Measurements from ENCODE around the gene XDH. TPM values are rescaled to one million over a fixed set of nuclear protein-coding genes. Genes with fewer than 3 reads are reported as not detected.

Gene XDH
- polyA plus RNA-seq, 1 donor, result not detected

- DNase-seq (ENCODE audit: low read depth), result no peak
Observed at GRCh38 chr2:31365834-31366505, 48.6 kb downstream of the XDH start.

DNA sequence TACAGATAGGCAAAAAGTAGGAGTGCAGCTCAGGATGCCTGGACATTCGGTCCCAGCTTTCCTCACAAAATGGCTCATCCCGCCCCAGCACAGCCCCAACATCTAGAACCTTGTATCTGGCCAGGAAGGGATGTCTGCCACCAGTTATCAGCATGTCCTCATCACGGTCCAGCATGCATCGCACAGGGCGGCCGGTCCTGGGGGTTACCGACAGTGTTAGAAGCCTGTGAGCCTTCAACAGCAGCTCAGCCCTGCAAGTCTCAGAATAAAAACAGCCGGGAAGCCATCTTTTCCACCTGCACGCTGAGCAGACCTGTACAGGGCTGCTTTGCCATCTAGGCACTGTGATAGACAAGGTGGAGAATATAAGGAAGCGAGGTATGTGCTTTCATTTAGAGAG lies 49.2 kb downstream of the XDH start:
- no peak for DNase-seq (ENCODE audit: low read depth)

DNA sequence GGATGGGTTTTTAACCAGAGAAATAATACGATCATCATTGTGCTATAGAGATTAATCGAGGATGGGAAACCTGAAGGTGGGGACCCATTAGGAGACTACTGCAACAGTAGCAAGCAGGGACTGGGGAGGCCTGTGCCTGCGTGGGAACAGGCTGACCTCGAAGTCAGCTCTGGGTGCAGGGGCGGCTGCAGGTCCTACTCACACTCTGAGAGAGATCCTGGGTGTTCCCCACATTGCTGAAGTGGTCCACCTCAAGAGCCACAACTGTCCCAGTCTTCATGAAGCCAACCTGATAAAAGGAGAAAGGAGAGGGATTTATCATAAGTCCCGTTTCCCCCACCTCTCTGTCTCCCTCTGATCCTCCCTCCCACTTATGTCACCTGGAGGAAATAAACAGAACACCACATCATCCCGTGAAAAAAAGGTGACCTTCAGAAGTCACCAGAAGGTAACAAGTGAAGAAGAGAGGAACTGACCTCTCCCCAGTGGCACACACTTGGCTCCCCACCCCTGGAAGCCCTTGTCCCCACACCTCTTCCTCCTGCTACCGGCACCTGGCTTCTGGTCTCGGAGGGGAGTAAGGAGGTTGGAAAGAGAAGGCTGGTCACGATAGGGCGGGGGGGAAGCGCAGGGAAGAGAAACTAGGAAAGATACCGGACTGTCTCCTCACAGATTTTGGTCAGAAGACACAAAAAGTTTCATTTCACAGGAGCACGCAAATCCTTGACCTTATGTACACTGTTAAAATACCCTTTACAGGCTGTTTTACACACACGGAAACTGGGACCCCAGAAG lies 50.4 kb downstream of the XDH start:
- no peak for DNase-seq (ENCODE audit: low read depth)

GRCh38 chr2:31362581-31362980 lies 52.0 kb downstream of the XDH start:
- no peak for DNase-seq (ENCODE audit: low read depth)

DNA sequence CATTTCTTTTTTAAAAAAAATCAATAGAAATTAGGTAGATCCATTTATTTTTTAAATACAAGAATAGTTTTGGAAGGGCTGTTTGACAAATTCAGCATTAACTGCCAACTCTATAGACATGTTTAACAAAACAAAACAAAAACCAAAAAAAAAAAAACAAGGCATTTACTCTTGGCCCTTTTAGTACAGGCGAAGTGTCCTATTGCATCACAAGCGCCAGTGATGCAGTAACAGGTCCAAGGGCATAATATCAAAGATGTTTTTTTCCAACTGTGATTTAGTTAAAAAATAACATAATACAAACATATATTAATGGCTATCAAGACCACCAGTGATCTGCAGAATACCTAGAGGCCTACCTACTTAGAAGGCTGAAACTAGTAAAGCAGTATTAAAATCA lies 55.3 kb downstream of the XDH start:
- DNase-seq (ENCODE audit: low read depth), result no peak

- no peak for DNase-seq (ENCODE audit: low read depth)
Observed at GRCh38 chr2:31354837-31355236, 59.7 kb downstream of the XDH start.

DNA sequence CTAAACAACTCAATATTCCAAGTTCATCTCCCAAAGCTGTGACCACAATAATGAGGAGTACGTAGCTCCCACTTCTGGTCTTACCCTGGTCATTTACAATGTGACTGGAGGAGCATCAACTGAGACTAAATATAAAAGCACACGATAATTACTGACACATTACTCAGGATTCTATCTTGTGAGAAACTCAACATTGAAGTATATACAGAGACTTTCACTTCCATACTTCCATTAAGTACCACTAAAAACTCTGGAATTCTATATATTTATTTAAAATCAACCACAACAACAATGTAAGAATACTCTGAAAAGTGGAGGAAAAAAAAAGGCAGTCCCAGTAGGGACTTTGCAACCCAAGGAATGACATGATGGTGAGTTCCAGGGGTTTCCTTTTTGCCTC lies 61.4 kb downstream of the XDH start:
- DNase-seq (ENCODE audit: low read depth), result no peak

DNA sequence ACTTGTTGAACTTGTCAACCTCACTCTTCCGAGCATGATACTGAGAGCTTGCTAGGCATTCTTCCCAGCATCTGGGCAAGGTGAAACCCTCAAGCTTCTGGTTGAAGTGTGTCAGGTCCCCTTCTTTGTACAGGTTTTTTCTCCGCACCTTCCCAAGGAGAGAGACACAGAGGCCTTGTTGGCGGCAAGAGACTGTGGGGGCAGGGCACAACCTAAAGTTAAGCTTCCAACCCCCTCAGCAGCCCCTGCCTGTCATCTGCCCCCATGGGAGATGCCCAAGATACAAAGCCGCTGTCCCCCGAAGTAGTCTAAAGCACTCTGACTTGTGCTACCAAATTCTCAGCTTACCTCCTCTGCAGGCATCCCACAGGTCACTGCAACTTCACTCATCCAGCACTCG lies 64.9 kb downstream of the XDH start:
- no peak for DNase-seq (ENCODE audit: low read depth)

DNA sequence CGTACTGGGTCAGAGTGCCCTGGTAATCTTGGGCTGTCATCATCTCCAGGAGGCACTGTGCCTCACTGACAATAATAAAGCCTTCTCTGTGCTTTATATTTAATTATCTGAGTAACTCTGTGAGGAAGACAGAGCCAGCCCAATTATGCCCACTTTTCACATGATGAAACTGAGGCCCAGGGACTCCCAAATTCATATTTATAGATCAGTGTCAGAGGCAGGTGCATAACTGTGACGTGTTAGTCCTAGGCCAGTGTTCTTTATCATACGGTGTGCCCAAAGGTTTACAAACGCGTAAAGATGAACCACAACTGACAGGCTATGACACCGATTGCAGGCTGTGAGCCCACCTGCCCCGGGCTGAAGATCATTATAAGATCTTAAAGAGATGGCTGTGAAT lies 65.4 kb downstream of the XDH start:
- DNase-seq (ENCODE audit: low read depth), result no peak

GRCh38 chr2:31348618-31349017 lies 65.9 kb downstream of the XDH start:
- no peak for DNase-seq (ENCODE audit: low read depth)

GRCh38 chr2:31347750-31348149 lies 66.8 kb downstream of the XDH start:
- DNase-seq (ENCODE audit: low read depth), result no peak

- no peak for DNase-seq (ENCODE audit: low read depth)
Observed at GRCh38 chr2:31347319-31347718, 67.2 kb downstream of the XDH start.

GRCh38 chr2:31344447-31344846 lies 70.1 kb downstream of the XDH start:
- no peak for DNase-seq (ENCODE audit: low read depth)

DNA sequence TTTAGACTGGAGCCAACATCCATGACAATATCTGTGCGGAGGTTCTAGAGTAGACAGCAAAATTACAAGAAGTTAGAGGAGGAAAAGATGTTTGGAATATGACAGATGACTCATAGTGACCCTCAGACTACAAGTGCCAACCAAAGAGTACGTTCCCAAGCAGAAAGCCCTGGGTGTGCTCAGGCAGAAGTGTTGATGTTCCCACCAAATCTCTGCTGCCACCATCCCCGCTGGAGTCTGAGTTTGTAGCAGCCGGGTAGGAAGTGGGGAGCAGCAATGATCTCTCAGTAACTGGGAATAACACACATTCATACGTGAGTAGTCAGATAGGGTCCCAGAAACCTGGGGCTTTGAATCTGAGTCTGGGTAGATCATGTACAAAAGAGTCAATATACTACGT lies 73.2 kb downstream of the XDH start:
- DNase-seq (ENCODE audit: low read depth), result no peak

GRCh38 chr2:31339696-31340095 lies 74.8 kb downstream of the XDH start:
- DNase-seq (ENCODE audit: low read depth), result no peak

DNA sequence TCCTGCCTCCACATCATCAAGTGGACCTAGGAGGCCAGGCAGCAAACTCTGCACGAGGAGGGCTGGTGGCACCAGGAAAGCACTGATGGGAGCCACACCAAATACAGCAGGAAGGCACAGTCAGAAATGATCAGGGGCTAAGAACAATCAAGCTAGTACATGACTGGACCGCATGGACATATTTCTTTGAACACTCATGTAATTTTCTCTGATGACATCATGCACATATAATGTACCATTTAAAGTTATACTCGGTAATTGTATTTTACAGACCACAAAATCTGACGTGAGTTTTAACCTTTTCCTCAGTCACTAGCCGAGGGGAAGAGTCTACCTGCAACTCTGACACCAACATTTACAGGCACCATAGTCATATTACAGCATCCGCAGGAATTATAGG lies 76.7 kb downstream of the XDH start:
- DNase-seq (ENCODE audit: low read depth), result no peak

DNA sequence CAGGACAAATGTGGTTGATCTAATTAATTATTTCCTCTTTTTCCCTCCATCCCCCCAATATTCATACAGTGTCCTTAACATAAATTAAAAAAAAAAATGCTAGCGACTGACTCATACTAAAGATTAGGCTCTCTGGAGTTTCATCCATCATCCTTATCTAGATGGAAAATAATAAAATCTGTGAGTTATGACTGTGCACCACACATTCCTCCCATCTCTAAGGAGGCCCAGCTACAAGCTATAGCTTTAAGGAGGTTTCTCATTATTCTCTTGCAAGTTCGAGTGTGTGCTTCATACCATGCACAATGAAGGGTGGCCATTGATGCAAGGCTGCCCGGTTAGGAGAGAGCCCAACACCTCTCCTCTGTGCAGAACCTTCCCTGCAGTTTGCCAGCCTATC lies 77.3 kb downstream of the XDH start:
- no peak for DNase-seq (ENCODE audit: low read depth)

DNA sequence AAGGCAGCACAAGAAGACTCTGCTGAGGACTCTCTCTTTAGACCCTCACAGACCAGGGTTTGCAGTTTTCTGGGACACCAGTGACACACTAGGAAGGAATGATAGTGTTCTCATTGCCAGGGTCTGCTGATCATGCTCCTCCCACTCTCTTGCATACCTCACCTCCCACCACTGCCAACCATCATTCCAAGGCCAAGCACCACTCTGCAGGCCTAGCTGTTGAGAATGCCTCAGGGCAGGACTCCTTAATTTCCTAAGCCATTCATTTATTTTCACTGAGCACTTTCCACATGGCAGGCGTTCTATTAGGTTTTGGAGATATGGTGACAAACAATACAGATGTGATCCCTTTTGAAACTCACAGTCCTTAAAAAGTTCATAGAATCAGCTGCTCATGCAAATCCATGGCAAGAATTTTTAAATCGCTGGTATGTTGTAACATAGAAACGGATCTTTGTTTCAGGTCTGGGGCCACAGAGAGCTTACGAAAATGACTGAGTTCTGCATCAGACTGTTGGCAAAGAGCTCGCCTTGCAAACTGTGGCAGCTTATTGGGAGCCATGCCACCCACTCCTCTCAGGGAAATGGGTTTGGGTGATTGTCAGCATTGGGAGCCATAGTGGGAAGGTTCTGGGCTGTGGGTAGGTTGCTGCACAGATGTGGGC lies 78.5 kb downstream of the XDH start:
- DNase-seq (ENCODE audit: low read depth), result no peak

- DNase-seq (ENCODE audit: low read depth), result no peak
Observed at GRCh38 chr2:31334311-31335026, 80.1 kb downstream of the XDH start.

GRCh38 chr2:31333527-31334183 lies 80.9 kb downstream of the XDH start:
- DNase-seq (ENCODE audit: low read depth), result no peak

GRCh38 chr2:31333046-31333445 lies 81.5 kb downstream of the XDH start:
- no peak for DNase-seq (ENCODE audit: low read depth)

- no peak for DNase-seq (ENCODE audit: low read depth)
Observed at GRCh38 chr2:31332521-31332920, 82.0 kb downstream of the XDH start.

All from forelimb muscle (tissue), 1 donor.